NCI-H2196 treated with DMSO at 0.1 percent for 48 hours (cell line): Measurements from ENCODE around the gene ZNF578.
"Not testable (repeated sequence)": the region's sequence is repeated elsewhere in the genome, so short reads cannot be mapped to it uniquely, and the experiment has no call there.

Experiments used
- DNase-seq: peaks from one replicate; lab custom pipeline; 2025; ENCODE audit not compliant: unreplicated experiment; lab: John Stamatoyannopoulos, UW

The ZNF578 gene

GRCh38 chr19:52453324-52454094 is at the start of gene ZNF578:
Gene ZNF578, plus strand, starts transcription at chr19:52453553. Its CDS starts 48,293 bp downstream, at chr19:52501846.
- DNase-seq: no peak

GRCh38 chr19:52410276-52410675 is 43.1 kb upstream of the ZNF578 start:
- DNase-seq: no peak

- DNase-seq: no peak
Measured at GRCh38 chr19:52415711-52416110, 37.6 kb upstream of the ZNF578 start.

- DNase-seq: no peak
Measured at GRCh38 chr19:52428937-52429336, 24.4 kb upstream of the ZNF578 start, which contains the start of gene ZNF534. Gene ZNF534, plus strand, starts transcription at chr19:52429148. Its CDS starts 2,327 bp downstream, at chr19:52431475.

GRCh38 chr19:52442179-52442578 is 11.2 kb upstream of the ZNF578 start:
- no peak for DNase-seq

- DNase-seq: no peak
Measured at GRCh38 chr19:52444506-52444905, 8.8 kb upstream of the ZNF578 start.

GRCh38 chr19:52451241-52451640 is 2.1 kb upstream of the ZNF578 start:
- DNase-seq: no peak

- DNase-seq: no peak
Measured at GRCh38 chr19:52464798-52465470, 11.6 kb downstream of the ZNF578 start.

- DNase-seq: no peak
Measured at GRCh38 chr19:52473655-52474350, 20.4 kb downstream of the ZNF578 start.

- DNase-seq: no peak
Measured at GRCh38 chr19:52474351-52475127, 21.2 kb downstream of the ZNF578 start.

- DNase-seq: not testable (repeated sequence)
Measured at GRCh38 chr19:52484111-52484743, 30.9 kb downstream of the ZNF578 start.

- not testable (repeated sequence) for DNase-seq
Measured at GRCh38 chr19:52485064-52485463, 31.7 kb downstream of the ZNF578 start.

- not testable (repeated sequence) for DNase-seq
Measured at GRCh38 chr19:52485561-52486240, 32.3 kb downstream of the ZNF578 start.

- DNase-seq: no peak
Measured at GRCh38 chr19:52492201-52492993, 39.0 kb downstream of the ZNF578 start.

- DNase-seq: no peak
Measured at GRCh38 chr19:52492994-52493470, 39.7 kb downstream of the ZNF578 start.

GRCh38 chr19:52494518-52494917 is 41.2 kb downstream of the ZNF578 start:
- DNase-seq: no peak

- no peak for DNase-seq
Measured at GRCh38 chr19:52498571-52498970, 45.2 kb downstream of the ZNF578 start.

GRCh38 chr19:52500474-52500873 is 47.1 kb downstream of the ZNF578 start:
- not testable (repeated sequence) for DNase-seq

GRCh38 chr19:52500991-52501390 is 47.6 kb downstream of the ZNF578 start:
- DNase-seq: not testable (repeated sequence)
